Progenitor cell of endocrine pancreas (in vitro differentiated cells): ENCODE measurements around the gene CFAP54. TPM values are rescaled to one million over a fixed set of nuclear protein-coding genes. Genes with fewer than 3 reads are reported as not detected.

Source experiments
- DNase-seq: peaks from one replicate; pipeline ENCODE4 v3.0.0; 2021; ENCODE audit warnings: low spot score; ENCODE audit not compliant: unreplicated experiment
- H3K27ac Mint-ChIP-seq: 2 replicates; pipeline ENCODE4 v1.8.0; 2021; ENCODE audit warnings: mild to moderate bottlenecking, moderate library complexity, mixed read lengths
- H3K27me3 Mint-ChIP-seq: 2 replicates; pipeline ENCODE4 v1.8.0; 2021; ENCODE audit warnings: mixed read lengths
- H3K36me3 Mint-ChIP-seq: 2 replicates; pipeline ENCODE4 v1.8.0; 2022; ENCODE audit warnings: mixed read lengths; ENCODE audit not compliant: insufficient read depth
- H3K4me1 Mint-ChIP-seq: 2 replicates; pipeline ENCODE4 v1.8.0; 2021; ENCODE audit warnings: low read depth, mixed read lengths
- H3K4me3 Mint-ChIP-seq: 2 replicates; pipeline ENCODE4 v1.8.0; 2021; ENCODE audit warnings: low read depth, mild to moderate bottlenecking, moderate library complexity, mixed read lengths
- H3K9me3 Mint-ChIP-seq: 2 replicates; pipeline ENCODE4 v1.8.0; 2021; ENCODE audit warnings: low read depth, mixed read lengths
- CTCF ChIP-seq: fragments of 200-600 bp; sonication (generic); IDR thresholded peaks from one replicate; pipeline ENCODE4 v1.5.0; 2021; ENCODE audit warnings: antibody characterized with exemption, mild to moderate bottlenecking; ENCODE audit not compliant: unreplicated experiment
- total RNA-seq: library from RNA; stranded (reverse); gene quantifications from 2 replicates; pipeline ENCODE4 v1.2.1, GENCODE V29; 2021

The CFAP54 gene
- total RNA-seq, 1 donor from 2014 or later: 5.9 TPM

DNA sequence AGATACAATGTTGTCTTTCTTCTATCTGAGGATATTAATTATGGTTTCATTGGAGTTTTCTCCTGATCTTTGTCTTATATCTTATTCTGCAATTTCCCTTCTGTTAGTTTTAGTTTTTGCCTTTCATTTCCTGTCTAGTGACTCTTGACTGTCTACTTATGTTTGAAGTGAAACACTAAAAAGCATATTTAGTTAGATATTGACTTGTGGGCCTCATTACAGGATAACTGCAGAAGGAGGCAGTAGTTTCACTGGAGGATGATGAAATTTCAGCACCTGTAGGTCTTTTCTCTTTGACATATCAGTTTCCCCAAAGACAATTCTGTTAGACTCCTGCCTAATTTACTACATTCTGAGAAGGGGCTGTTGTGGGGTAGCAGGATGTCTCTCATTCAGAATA, 320.1 kb downstream of the CFAP54 start:
- Mint-ChIP-seq H3K36me3 (no peaks in the 10 kb centered on the region), H3K27ac (no peak overlapping the region), H3K4me3 (no peak overlapping the region), H3K27me3 (no peaks in the 10 kb centered on the region), H3K4me1 (peaks cover 6% of the 10 kb centered on the region), H3K9me3 (peaks cover 2% of the 10 kb centered on the region)
- no peak for TF ChIP-seq CTCF
- DNase-seq: no peak

GRCh38 chr12:96810057-96810456, 320.7 kb downstream of the CFAP54 start:
- Mint-ChIP-seq H3K4me1 (peaks cover 6% of the 10 kb centered on the region), H3K4me3 (no peak overlapping the region), H3K27ac (peak overlapping the region; percentile 63), H3K36me3 (no peaks in the 10 kb centered on the region), H3K9me3 (no peaks in the 10 kb centered on the region), H3K27me3 (no peaks in the 10 kb centered on the region)
- no peak for TF ChIP-seq CTCF
- no peak for DNase-seq

GRCh38 chr12:96810477-96810876, 321.1 kb downstream of the CFAP54 start:
- H3K36me3 Mint-ChIP-seq: no peaks in the 10 kb centered on the region
- no peak overlapping the region for H3K4me3 Mint-ChIP-seq
- no peak for DNase-seq

GRCh38 chr12:96811083-96811482, 321.7 kb downstream of the CFAP54 start:
- Mint-ChIP-seq H3K27me3 (no peaks in the 10 kb centered on the region), H3K4me3 (no peak overlapping the region), H3K27ac (no peak overlapping the region), H3K36me3 (no peaks in the 10 kb centered on the region), H3K9me3 (no peaks in the 10 kb centered on the region), H3K4me1 (peaks cover 6% of the 10 kb centered on the region)
- no peak for TF ChIP-seq CTCF
- DNase-seq: no peak

More at GRCh38 chr12:96810477-96810876, 321.1 kb downstream of the CFAP54 start:
- Mint-ChIP-seq H3K27ac (peak overlapping the region; percentile 63), H3K27me3 (no peaks in the 10 kb centered on the region), H3K9me3 (no peaks in the 10 kb centered on the region), H3K4me1 (peaks cover 6% of the 10 kb centered on the region)
- no peak for TF ChIP-seq CTCF

DNA sequence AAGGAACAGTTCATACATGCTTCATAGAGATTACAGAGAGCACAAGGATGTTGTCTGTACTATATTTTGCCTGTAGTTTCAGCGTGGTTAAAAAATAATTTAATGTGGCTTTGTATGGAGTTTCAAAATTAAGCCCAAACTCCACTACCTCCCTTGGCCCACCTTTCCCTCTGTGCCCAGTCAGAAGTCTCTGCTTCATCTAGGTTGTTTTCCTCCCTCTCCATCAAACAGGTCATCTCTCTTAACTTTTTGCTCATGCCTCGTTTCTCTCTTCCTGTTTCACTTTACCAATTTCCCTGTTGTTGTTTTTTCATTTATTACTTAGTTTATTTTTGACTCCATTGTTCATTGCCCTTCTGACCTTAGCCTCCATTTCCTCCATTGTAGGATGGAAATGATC, 322.8 kb downstream of the CFAP54 start:
- no peak for DNase-seq
- no peak for TF ChIP-seq CTCF
- H3K4me3 Mint-ChIP-seq: no peak overlapping the region
- H3K27me3 Mint-ChIP-seq: no peaks in the 10 kb centered on the region
- no peaks in the 10 kb centered on the region for H3K36me3 Mint-ChIP-seq
- H3K9me3 Mint-ChIP-seq: no peaks in the 10 kb centered on the region
- no peak overlapping the region for H3K27ac Mint-ChIP-seq
- H3K4me1 Mint-ChIP-seq: peaks cover 6% of the 10 kb centered on the region
